ENCODE measurements around the gene ESPNL.

ESPNL gene

GRCh38 chr2:238117199-238118154, 17.3 kb downstream of the ESPNL start:
- no peak for DNase-seq

DNA sequence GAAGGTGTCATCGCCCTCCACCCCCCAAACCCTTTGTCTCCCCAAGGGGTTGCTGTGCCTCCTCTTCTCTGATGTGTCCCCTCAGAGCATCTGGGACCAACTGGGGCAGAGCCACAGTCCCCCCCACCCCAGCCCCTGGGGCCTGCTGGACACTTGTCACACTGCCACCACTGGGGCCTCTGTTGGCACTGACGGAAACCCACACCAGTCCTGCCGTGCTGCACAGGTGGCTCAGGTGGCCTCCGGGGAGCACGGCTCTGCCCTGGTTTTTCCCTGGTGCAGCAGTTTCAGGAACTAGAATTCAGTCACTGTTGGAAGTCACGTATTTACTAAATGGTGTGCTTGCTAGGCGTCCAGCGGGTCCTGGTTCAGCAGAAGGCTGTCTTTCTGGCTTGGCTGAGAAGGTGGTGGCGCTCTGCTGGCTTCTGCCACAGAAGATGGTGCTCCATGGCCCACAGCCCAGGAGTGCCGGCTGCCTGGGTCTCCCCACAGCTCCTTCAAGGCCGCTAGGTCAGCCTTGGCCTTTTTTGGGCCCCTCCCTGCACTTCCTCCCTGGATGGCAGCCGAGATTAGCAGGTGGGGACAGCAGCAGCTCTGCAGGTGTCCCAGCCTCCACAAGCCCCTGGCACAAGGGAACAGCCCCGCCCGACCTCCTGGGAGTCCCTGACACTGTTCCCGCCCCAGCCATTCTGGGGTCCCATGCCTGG, 19.8 kb downstream of the ESPNL start:
- DNase-seq, result no peak

DNA sequence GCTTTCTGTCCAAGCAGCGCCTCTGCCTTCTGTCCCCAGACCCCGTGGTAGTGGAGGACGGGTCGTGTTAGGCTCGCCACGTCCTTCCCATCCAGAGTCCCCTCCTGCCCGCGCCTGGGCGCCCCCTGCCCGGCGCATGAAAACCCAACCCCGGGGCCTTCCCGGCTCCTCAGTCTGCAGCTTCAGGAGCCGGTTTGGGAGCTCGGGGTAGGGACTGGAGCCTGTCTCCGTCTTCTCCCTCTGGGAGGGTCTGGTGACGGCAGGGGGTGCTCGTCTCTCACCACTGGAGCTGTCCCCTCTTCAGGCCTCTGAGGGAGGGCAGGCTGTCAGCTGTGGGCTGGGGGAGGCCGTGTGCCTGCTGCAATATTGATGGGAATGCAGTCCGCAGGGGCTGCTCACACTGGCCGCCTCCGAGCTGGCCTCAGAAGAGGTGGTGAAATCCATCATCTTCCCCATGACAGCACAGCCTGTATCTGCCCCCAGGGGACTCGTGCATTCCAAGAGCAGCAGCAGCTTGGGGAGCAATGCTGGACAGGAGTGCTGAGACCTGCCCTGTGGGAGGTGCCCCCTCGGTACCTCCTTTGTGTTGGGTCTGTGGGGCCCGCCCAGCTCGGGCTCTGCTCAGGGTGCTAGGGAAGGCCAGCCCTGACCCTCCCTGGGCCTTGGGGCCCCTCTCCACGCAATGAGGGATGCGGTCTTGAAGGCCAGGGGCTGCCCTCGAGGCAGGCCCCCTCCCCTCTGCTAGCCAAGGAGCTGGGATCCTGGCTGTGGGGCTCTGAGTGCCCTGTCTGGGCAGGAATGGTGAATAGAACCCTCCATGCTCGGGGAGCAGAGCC, 20.5 kb downstream of the ESPNL start:
- no peak for DNase-seq

DNA sequence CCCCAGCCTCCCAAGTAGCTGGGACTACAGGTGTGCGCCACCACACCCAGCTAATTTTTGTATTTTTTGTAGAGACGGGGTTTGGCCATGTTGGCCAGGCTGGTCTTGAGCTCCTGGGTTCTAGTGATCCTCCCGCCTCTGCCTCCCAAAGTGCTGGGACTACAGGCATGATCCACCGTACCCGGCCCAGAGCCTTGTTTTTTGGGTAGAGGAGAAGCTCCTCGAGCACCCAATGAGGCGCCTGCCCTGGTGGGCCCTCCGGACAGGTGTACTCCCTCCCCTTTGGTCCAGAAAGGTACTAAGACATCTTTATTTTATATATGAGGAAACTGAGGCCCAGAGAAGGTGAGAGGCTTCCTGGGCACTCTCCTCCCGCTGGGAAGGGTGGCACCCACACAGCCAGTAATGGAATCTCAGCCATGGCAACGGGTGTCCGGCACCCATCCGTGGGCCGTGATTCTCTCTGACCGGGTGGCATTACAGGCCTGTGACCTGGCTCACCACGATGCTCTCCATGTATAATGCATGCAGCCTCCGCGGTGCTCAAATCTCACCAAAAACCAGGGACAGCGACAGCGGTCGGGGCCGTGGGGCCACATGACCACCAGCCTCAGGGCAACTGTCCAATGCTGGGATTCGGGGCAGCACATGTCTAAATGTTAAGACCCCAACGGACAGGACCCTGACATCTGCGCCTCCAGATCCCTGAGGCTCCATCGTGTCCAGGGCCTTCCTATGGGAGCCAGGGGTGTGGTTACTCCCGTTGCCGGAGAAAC, 21.6 kb downstream of the ESPNL start:
- no peak for DNase-seq

- no peak for DNase-seq
Measured at GRCh38 chr2:238122287-238123217, 22.4 kb downstream of the ESPNL start.

GRCh38 chr2:238123218-238123971, 23.3 kb downstream of the ESPNL start:
- DNase-seq, result no peak

DNA sequence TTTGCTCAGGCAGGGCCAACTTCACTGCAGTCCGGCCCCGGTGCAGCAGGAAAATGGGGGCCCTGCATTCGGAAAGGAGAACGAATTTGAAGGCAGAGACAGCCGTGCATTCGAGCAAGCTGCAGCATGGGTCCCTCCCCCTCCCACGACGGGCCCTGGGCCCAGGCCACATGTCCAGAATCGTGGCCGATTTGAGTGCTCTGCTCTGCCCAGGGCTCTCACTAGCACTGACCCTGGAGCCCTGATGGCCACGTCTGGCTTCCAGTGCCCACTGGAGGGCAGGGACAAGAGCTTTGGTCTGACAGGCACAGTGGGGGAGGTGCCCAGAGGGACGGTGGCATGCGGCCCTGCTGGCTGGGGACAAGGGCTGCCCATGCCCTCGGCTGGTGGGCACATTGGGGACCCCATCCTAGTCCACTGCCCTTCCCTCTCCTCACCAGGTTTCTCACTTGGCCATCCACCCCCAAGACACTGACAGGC, 23.9 kb downstream of the ESPNL start:
- DNase-seq, result no peak

DNA sequence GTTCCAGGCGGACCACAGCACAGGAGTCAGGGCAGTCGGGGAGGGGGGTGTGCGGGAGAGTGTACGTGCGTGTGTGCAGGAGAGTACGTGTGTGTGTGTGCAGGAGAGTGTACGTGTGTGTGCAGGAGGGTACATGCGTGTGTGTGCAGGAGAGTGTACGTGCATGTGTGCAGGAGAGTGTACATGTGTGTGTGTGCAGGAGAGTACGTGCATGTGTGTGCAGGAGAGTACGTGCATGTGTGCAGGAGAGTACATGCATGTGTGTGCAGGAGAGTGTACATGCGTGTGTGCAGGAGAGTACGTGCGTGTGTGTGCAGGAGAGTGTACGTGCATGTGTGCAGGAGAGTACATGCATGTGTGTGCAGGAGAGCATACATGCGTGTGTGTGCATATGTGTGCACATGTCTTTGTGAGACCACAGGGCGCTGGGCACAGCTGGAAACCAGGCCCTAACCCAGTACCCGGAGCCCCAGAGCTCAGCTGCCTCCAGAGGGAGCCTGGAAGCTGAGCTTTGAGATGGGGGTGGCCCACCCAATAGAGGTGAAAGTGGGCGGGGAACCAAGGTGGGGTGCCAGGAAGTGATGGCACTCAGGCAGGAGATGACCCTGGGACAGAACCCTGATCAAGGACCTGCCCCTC, 24.5 kb downstream of the ESPNL start:
- no peak for DNase-seq

DNA sequence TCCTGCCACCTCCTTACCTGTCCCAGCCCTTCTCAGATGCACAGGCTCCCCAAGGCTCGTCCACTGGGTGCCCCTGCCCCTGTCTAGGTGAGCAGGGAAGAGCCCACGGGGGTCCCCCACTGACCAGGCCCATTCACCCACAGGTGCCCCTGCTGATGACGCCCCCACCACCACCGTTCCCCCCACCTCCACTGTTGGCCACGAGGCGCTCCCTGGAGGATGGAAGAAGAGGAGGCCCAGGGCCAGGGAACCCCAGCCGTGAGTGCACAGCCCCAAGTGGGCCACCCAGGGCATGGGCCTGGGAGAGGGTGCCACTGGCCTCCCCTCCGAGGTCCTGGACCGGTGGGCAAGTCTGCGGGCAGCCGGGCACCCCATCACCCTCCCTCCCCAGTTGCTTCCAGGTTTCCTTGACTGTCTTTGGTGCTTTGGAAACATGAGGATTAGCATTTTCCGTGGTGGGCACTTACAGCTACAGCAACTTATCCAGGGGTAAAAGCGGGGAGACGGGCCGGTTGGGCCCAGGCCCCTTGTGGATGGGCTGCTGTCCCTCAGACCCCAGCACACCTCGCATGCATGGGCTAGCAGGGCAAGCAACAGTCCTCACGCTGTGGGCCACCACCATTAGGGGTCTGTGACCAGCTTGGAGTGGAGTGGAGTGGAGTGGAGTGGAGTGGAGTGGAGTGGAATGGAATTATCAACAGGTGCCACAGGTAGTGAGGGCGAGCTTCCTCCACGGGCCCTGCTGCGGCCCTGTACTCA, 25.2 kb downstream of the ESPNL start:
- no peak for DNase-seq

- DNase-seq, result no peak
Measured at GRCh38 chr2:238126338-238126737, 26.2 kb downstream of the ESPNL start.

GRCh38 chr2:238126775-238127164, 26.6 kb downstream of the ESPNL start:
- DNase-seq, result no peak

- no peak for DNase-seq
Measured at GRCh38 chr2:238127165-238128060, 27.3 kb downstream of the ESPNL start.

GRCh38 chr2:238128061-238128440, 27.9 kb downstream of the ESPNL start:
- DNase-seq, result no peak

DNA sequence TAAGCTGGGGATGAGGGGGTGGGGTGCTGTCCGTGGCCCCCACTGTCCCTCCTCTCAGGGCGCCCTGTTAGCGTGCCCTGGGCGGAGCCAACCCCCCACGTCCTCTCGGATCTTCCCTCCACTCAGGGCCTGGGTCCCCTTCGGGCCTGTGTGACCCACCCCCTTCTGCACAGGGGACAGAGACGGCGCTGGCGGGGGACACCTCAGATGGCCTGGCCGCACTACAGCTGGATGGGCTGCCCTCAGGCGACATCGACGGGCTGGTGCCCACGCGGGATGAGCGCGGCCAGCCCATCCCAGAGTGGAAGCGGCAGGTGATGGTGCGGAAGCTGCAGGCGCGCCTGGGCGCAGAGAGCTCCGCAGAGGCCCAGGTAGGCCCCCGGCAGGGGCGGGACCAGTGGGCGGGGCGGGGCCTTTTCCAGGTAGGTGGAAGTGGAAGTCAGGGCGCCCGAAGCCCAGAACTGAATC, 28.4 kb downstream of the ESPNL start:
- no peak for DNase-seq

- DNase-seq, result no peak
Measured at GRCh38 chr2:238129166-238130010, 29.2 kb downstream of the ESPNL start.

DNA sequence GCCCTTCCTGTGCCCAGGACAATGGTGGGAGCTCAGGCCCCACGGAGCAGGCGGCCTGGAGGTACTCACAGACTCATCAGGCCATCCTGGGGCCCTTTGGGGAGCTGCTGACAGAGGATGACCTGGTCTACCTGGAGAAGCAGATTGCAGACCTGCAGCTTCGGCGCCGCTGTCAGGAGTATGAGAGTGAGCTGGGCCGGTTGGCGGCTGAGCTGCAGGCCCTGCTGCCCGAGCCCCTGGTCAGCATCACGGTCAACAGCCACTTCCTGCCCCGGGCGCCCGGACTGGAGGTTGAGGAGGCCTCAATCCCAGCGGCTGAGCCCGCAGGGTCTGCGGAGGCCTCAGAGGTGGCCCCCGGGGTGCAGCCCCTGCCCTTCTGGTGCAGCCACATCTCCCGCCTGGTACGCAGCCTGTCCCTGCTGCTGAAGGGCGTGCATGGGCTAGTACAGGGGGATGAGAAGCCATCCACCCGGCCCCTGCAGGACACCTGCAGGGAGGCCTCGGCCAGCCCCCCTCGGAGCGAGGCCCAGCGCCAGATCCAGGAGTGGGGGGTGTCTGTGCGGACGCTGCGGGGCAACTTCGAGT, 30.1 kb downstream of the ESPNL start:
- DNase-seq, result no peak

All from NCI-H2171 (cell line).